Body of pancreas (tissue), 4 donors: Measurements from ENCODE around the gene FNDC5.

ENCODE experiments used
- CTCF ChIP-seq, 7 experiments: fragments of 450-650 bp in 4 of 7; fragments of 200-600 bp in 3 of 7; sonication (generic) in 3 of 7; IDR thresholded peaks; one replicate each; pipeline ENCODE4 v1.5.1; 2016 to 2019; ENCODE audit warnings: antibody characterized with exemption in 7 of 7
- POLR2A ChIP-seq, 3 donors: fragments of 450-650 bp; IDR thresholded peaks; one replicate each; pipeline ENCODE4 v1.6.1; 2016; ENCODE audit warnings: antibody characterized with exemption in 3 of 3, mild to moderate bottlenecking in 2 of 3

DNA sequence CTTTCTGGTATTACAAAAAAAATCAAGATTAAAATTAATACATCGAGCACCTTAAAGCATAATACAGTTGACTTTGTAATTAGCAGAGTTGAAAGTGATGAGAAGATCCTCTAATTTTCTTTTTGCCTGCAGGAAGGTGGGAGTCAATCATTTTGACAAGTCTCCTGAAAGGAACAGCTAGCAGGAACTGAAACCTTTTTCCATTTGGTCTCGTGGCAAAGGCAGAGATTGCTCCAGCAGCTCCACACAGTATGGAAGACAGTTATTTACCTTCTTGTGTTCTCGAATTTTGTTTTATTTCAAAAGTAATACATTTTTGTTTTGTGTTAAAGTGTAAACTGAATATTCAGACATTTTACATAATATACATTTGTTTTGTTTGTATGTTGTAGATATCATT lies 45.5 kb downstream of the FNDC5 start:
- TF ChIP-seq CTCF (IDR thresholded peaks at IDR 0.05), result no peak
- no peak for TF ChIP-seq POLR2A (IDR thresholded peaks at IDR 0.05)
